Measurements from ENCODE around the gene TERT. TPM values are rescaled to one million over a fixed set of nuclear protein-coding genes. Genes with fewer than 3 reads are reported as not detected.
A peak's percentile ranks its signal among the peaks of the same experiment; 100 is the strongest.

TERT gene
- total and polyA plus RNA-seq, 7 donors: 2.9 TPM; not detected in 6

- WGBS, 2 donors: 87 to 92% methylated on average over 22 of the region's 22 CpGs
- TF ChIP-seq, protein P1, sequence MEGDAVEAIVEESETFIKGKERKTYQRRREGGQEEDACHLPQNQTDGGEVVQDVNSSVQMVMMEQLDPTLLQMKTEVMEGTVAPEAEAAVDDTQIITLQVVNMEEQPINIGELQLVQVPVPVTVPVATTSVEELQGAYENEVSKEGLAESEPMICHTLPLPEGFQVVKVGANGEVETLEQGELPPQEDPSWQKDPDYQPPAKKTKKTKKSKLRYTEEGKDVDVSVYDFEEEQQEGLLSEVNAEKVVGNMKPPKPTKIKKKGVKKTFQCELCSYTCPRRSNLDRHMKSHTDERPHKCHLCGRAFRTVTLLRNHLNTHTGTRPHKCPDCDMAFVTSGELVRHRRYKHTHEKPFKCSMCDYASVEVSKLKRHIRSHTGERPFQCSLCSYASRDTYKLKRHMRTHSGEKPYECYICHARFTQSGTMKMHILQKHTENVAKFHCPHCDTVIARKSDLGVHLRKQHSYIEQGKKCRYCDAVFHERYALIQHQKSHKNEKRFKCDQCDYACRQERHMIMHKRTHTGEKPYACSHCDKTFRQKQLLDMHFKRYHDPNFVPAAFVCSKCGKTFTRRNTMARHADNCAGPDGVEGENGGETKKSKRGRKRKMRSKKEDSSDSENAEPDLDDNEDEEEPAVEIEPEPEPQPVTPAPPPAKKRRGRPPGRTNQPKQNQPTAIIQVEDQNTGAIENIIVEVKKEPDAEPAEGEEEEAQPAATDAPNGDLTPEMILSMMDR (IDR thresholded peaks at IDR 0.05): no peak
- TF ChIP-seq POLR2A (IDR thresholded peaks at IDR 0.05): no peak
- TF ChIP-seq EP300 (IDR thresholded peaks at IDR 0.05): no peak
- no peak for TF ChIP-seq POLR2AphosphoS5 (IDR thresholded peaks at IDR 0.05)
Observed at GRCh38 chr5:1325870-1326531, 31.1 kb upstream of the TERT start.

GRCh38 chr5:1325191-1325741 is 30.4 kb upstream of the TERT start:
- peak; percentile 60 for DNase-seq
- Histone ChIP-seq H3K27ac (no peak overlapping the region), H3K27me3 (no peaks in the 10 kb centered on the region), H3K36me3 (peaks cover 29 to 63% (median 47%) of the 10 kb centered on the region in 4 donors), H3K4me1 (peaks cover 0 to 7% (median 0%) of the 10 kb centered on the region in 4 donors), H3K4me3 (no peak overlapping the region), H3K9me3 (no peaks in the 10 kb centered on the region)
- TF ChIP-seq, protein P1 (IDR thresholded peaks at IDR 0.05): no peak
- TF ChIP-seq POLR2A (IDR thresholded peaks at IDR 0.05): no peak
- no peak for TF ChIP-seq POLR2AphosphoS5 (IDR thresholded peaks at IDR 0.05)
- no peak for TF ChIP-seq EP300 (IDR thresholded peaks at IDR 0.05)
- intact Hi-C loops (cut with DNase I): no loop called here
- WGBS, 2 donors: 93 to 95% methylated on average over 17 of the region's 17 CpGs

More at GRCh38 chr5:1325870-1326531, 31.1 kb upstream of the TERT start:
- intact Hi-C loops (cut with DNase I): no loop called here
- no peak overlapping the region for H3K27ac ChIP-seq
- H3K27me3 ChIP-seq: no peaks in the 10 kb centered on the region
- DNase-seq: peak; percentile 56
- H3K4me1 ChIP-seq: peaks cover 0 to 7% (median 0%) of the 10 kb centered on the region in 4 donors
- H3K9me3 ChIP-seq: no peaks in the 10 kb centered on the region
- no peak overlapping the region for H3K4me3 ChIP-seq
- peaks cover 25 to 63% (median 46%) of the 10 kb centered on the region in 4 donors for H3K36me3 ChIP-seq

GRCh38 chr5:1324719-1325190 is 29.9 kb upstream of the TERT start:
- DNase-seq: peak; percentile 24
- 94 to 96% methylated on average over 17 of the region's 17 CpGs for WGBS, 2 donors
- intact Hi-C loops (cut with DNase I): no loop called here
- Histone ChIP-seq H3K4me1 (peaks cover 0 to 7% (median 0%) of the 10 kb centered on the region in 4 donors), H3K9me3 (no peaks in the 10 kb centered on the region), H3K27me3 (no peaks in the 10 kb centered on the region), H3K36me3 (peaks cover 29 to 63% (median 50%) of the 10 kb centered on the region in 4 donors), H3K4me3 (no peak overlapping the region), H3K27ac (no peak overlapping the region)
- TF ChIP-seq, protein P1 (IDR thresholded peaks at IDR 0.05): no peak
- TF ChIP-seq POLR2AphosphoS5 (IDR thresholded peaks at IDR 0.05): no peak
- TF ChIP-seq EP300 (IDR thresholded peaks at IDR 0.05): no peak
- no peak for TF ChIP-seq POLR2A (IDR thresholded peaks at IDR 0.05)

GRCh38 chr5:1324301-1324700 is 29.4 kb upstream of the TERT start:
- Histone ChIP-seq H3K4me3 (no peak overlapping the region), H3K4me1 (peaks cover 0 to 7% (median 0%) of the 10 kb centered on the region in 4 donors), H3K36me3 (peaks cover 29 to 67% (median 54%) of the 10 kb centered on the region in 4 donors), H3K27me3 (no peaks in the 10 kb centered on the region), H3K27ac (no peak overlapping the region), H3K9me3 (no peaks in the 10 kb centered on the region)
- intact Hi-C loops (cut with DNase I): no loop called here
- TF ChIP-seq POLR2AphosphoS5 (IDR thresholded peaks at IDR 0.05) (no peak), POLR2A (IDR thresholded peaks at IDR 0.05) (no peak), EP300 (IDR thresholded peaks at IDR 0.05) (no peak)
- TF ChIP-seq, protein P1 (IDR thresholded peaks at IDR 0.05): no peak
- WGBS, 2 donors: 97% methylated on average over 15 of the region's 15 CpGs
- peak; percentile 37 for DNase-seq

All from sigmoid colon (tissue), 7 donors.